CD4-positive, alpha-beta T cell (primary cell): ENCODE data around the gene PRDM8. TPM values are rescaled to one million over a fixed set of nuclear protein-coding genes. Genes with fewer than 3 reads are reported as not detected.

ENCODE experiments used
- ATAC-seq: fragments of 200-7000 bp; cut with Tn5 transposase; one replicate; pipeline ENCODE4 v1.10.0; 2022; ENCODE audit warnings: mild to moderate bottlenecking; ENCODE audit not compliant: poor library complexity
- CTCF ChIA-PET: fragments of 350-600 bp; sonication (Branson Sonifier 250); formaldehyde crosslinking; loops from one replicate; lab custom pipeline; 2021; ENCODE audit warnings: antibody characterized with exemption, inconsistent platforms; lab: Charles Lee
- POLR2A ChIA-PET: fragments of 350-600 bp; sonication (Branson Sonifier 250); formaldehyde crosslinking; loops from one replicate; lab custom pipeline; 2021; ENCODE audit warnings: antibody characterized with exemption, inconsistent platforms; lab: Charles Lee
- DNase-seq, 14 experiments: peaks; one replicate each; pipeline ENCODE4 v3.0.0-alpha.2; 2013 to 2020; ENCODE audit warnings: mixed read lengths in 2 of 14
- H3K27ac ChIP-seq, 2 donors: one replicate each; pipeline versions ENCODE4 v1.5.1 to v1.7.0; 2013; ENCODE audit warnings: low read length in 2 of 2, low read depth in 1 of 2, mild to moderate bottlenecking in 1 of 2
- H3K27me3 ChIP-seq, 2 experiments: 1 replicate in 1 of 2; 2 replicates in 1 of 2; pipeline versions ENCODE4 v1.6.1 to v1.7.0; 2013; ENCODE audit warnings: low read length in 2 of 2, control low read depth in 1 of 2, mild to moderate bottlenecking in 1 of 2, moderate library complexity in 1 of 2; ENCODE audit not compliant: insufficient read depth in 2 of 2, control insufficient read depth in 1 of 2
- H3K36me3 ChIP-seq: one replicate; pipeline ENCODE4 v1.6.1; 2013; ENCODE audit warnings: low read length, control low read depth; ENCODE audit not compliant: insufficient read depth
- H3K4me1 ChIP-seq: one replicate; pipeline ENCODE4 v1.6.1; 2013; ENCODE audit warnings: low read length, control low read depth; ENCODE audit not compliant: insufficient read depth
- H3K4me3 ChIP-seq: one replicate; pipeline ENCODE4 v1.5.1; 2013; ENCODE audit warnings: mild to moderate bottlenecking, low read length, moderate library complexity
- H3K9me3 ChIP-seq, 2 experiments: 1 replicate in 1 of 2; 2 replicates in 1 of 2; pipeline versions ENCODE4 v1.6.1 to v1.7.0; 2013; ENCODE audit warnings: low read length in 2 of 2, mild to moderate bottlenecking in 2 of 2, control low read depth in 1 of 2, moderate library complexity in 1 of 2; ENCODE audit not compliant: control insufficient read depth in 1 of 2, insufficient read depth in 1 of 2
- H3K27ac Mint-ChIP-seq: one replicate; pipeline ENCODE4 v1.8.0; 2020; ENCODE audit warnings: mixed read lengths
- H3K27me3 Mint-ChIP-seq: one replicate; pipeline ENCODE4 v1.8.0; 2021; ENCODE audit warnings: mixed read lengths
- H3K36me3 Mint-ChIP-seq: one replicate; pipeline ENCODE4 v1.8.0; 2021; ENCODE audit warnings: low read depth, mixed read lengths
- H3K4me1 Mint-ChIP-seq: one replicate; pipeline ENCODE4 v1.8.0; 2021; ENCODE audit warnings: low read depth, mixed read lengths
- H3K4me3 Mint-ChIP-seq: one replicate; pipeline ENCODE4 v1.8.0; 2020; ENCODE audit warnings: mild to moderate bottlenecking, mixed read lengths
- H3K9me3 Mint-ChIP-seq: one replicate; pipeline ENCODE4 v1.8.0; 2020; ENCODE audit warnings: mixed read lengths
- intact Hi-C, 2 experiments: fragments of 100-400 bp; cut with DNase I in 1 of 2; cut with micrococcal nuclease in 1 of 2; formaldehyde crosslinking; loops; one replicate each; pipeline versions ENCODE4 v1.15.1 to v1.9.0; 2023 to 2025; cut with DNase I, micrococcal nuclease
- total RNA-seq, 174 experiments: library from RNA in 2 of 174; stranded (reverse) in 2 of 174; gene quantifications; one replicate each; pipeline ENCODE4 v1.2.3 and lab custom pipeline; 2021 to 2026
- TF ChIP-seq, protein P1 (sequence below): fragments of 200-600 bp; IDR thresholded peaks from one replicate; pipeline ENCODE4 v1.8.0; 2022; ENCODE audit warnings: antibody characterized with exemption, mild to moderate bottlenecking

Gene PRDM8
- total RNA-seq, 2 experiments from 2014 or later: 4.2 to 5.1 TPM

GRCh38 chr4:80198441-80198837, 1.1 kb downstream of the PRDM8 start:
- H3K27me3 Mint-ChIP-seq: peaks cover 45% of the 10 kb centered on the region
- ChIA-PET POLR2A (interaction anchor here (7.4 kb wide), 1 partner anchor 15 kb away, joined by 61 read pairs; no protein-coding TSS in a partner anchor), CTCF (interaction anchor here (1.2 kb wide), 1 partner anchor 12 kb away, joined by 3 read pairs; no protein-coding TSS in a partner anchor)
- Histone ChIP-seq H3K4me3 (no peak overlapping the region), H3K36me3 (no peaks in the 10 kb centered on the region), H3K9me3 (no peaks in the 10 kb centered on the region), H3K4me1 (peaks cover 36% of the 10 kb centered on the region), H3K27ac (no peak overlapping the region), H3K27me3 (peaks cover 7 to 13% of the 10 kb centered on the region in 2 experiments)
- peaks cover 5% of the 10 kb centered on the region for H3K36me3 Mint-ChIP-seq
- DNase-seq (no peak), ATAC-seq (no peak)
- H3K9me3 Mint-ChIP-seq: no peaks in the 10 kb centered on the region
- no peak overlapping the region for H3K27ac Mint-ChIP-seq
- H3K4me3 Mint-ChIP-seq: peak overlapping the region; percentile 76
- TF ChIP-seq, protein P1, sequence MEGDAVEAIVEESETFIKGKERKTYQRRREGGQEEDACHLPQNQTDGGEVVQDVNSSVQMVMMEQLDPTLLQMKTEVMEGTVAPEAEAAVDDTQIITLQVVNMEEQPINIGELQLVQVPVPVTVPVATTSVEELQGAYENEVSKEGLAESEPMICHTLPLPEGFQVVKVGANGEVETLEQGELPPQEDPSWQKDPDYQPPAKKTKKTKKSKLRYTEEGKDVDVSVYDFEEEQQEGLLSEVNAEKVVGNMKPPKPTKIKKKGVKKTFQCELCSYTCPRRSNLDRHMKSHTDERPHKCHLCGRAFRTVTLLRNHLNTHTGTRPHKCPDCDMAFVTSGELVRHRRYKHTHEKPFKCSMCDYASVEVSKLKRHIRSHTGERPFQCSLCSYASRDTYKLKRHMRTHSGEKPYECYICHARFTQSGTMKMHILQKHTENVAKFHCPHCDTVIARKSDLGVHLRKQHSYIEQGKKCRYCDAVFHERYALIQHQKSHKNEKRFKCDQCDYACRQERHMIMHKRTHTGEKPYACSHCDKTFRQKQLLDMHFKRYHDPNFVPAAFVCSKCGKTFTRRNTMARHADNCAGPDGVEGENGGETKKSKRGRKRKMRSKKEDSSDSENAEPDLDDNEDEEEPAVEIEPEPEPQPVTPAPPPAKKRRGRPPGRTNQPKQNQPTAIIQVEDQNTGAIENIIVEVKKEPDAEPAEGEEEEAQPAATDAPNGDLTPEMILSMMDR: no peak
- intact Hi-C loops: no loop called here
- peaks cover 40% of the 10 kb centered on the region for H3K4me1 Mint-ChIP-seq

DNA sequence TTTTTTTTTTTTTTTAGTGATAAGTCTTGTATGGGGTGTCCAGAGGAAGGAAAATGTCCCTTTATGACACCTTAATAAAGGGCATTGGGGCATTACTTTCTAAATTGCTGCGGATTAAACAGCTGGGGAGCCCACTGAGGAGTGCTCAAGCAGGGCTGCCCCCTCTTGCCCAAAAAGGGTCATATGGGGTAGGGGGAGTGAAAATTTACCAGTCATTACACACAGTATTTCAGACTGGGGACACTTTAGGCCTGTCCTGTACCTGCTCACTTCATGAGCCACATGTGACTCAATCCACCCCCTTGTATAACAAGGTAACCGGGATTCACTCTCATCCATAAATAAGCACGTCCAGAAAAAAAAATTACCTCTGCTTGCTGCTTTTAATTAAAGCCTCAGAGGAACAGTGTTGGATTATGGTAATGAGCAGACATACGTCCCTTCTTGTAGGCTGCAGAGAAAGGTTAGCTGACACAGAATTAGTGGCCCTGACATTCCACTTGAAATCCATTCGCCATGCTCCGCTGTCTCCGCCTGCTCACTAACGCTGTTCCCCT, 1.8 kb downstream of the PRDM8 start:
- peaks cover 37% of the 10 kb centered on the region for H3K4me1 ChIP-seq
- CTCF ChIA-PET: interaction anchor here (1.2 to 2.2 kb wide), 2 partner anchors 13 to 15 kb away, joined by 3 to 11 read pairs; no protein-coding TSS in a partner anchor
- Mint-ChIP-seq H3K27ac (no peak overlapping the region), H3K27me3 (peaks cover 39% of the 10 kb centered on the region), H3K9me3 (no peaks in the 10 kb centered on the region), H3K4me1 (peaks cover 43% of the 10 kb centered on the region), H3K36me3 (peaks cover 5% of the 10 kb centered on the region), H3K4me3 (peak overlapping the region; percentile 64)
- TF ChIP-seq, protein P1: no peak
- no peak for ATAC-seq
- H3K27me3 ChIP-seq: peaks cover 7 to 13% of the 10 kb centered on the region in 2 experiments
- H3K9me3 ChIP-seq: no peaks in the 10 kb centered on the region
- H3K27ac ChIP-seq: no peak overlapping the region
- H3K4me3 ChIP-seq: no peak overlapping the region
- no peaks in the 10 kb centered on the region for H3K36me3 ChIP-seq
- POLR2A ChIA-PET: interaction anchor here (1.0 to 7.4 kb wide), 3 partner anchors 16 to 74 kb away, joined by 3 to 61 read pairs (median 4); no protein-coding TSS in a partner anchor
- intact Hi-C loops: no loop called here
- DNase-seq: no peak

GRCh38 chr4:80199947-80200346, 2.6 kb downstream of the PRDM8 start:
- Mint-ChIP-seq H3K27me3 (peaks cover 34% of the 10 kb centered on the region), H3K36me3 (peaks cover 5% of the 10 kb centered on the region), H3K4me1 (peaks cover 43% of the 10 kb centered on the region), H3K9me3 (no peaks in the 10 kb centered on the region), H3K27ac (no peak overlapping the region), H3K4me3 (peak overlapping the region; percentile 52)
- intact Hi-C loops: loop anchor here (2.0 to 10.0 kb wide), 4 partner anchors 13 to 855 kb away; partner anchors contain the start of gene ANTXR2 (in 1 of the 2)
- no peaks in the 10 kb centered on the region for H3K36me3 ChIP-seq
- H3K4me1 ChIP-seq: peaks cover 37% of the 10 kb centered on the region
- H3K27me3 ChIP-seq: peaks cover 7 to 13% of the 10 kb centered on the region in 2 experiments
- TF ChIP-seq, protein P1: no peak
- no peak for ATAC-seq
- no peak overlapping the region for H3K4me3 ChIP-seq
- ChIA-PET POLR2A (interaction anchor here (1.0 to 7.4 kb wide), 3 partner anchors 17 to 74 kb away, joined by 3 to 61 read pairs (median 4); no protein-coding TSS in a partner anchor), CTCF (interaction anchor here (0.6 to 2.2 kb wide), 2 partner anchors 16 to 120 kb away, joined by 3 to 11 read pairs; no protein-coding TSS in a partner anchor)
- H3K9me3 ChIP-seq: no peaks in the 10 kb centered on the region
- H3K27ac ChIP-seq: no peak overlapping the region
- no peak for DNase-seq
